ENCODE data around the gene AOAH.

DNA sequence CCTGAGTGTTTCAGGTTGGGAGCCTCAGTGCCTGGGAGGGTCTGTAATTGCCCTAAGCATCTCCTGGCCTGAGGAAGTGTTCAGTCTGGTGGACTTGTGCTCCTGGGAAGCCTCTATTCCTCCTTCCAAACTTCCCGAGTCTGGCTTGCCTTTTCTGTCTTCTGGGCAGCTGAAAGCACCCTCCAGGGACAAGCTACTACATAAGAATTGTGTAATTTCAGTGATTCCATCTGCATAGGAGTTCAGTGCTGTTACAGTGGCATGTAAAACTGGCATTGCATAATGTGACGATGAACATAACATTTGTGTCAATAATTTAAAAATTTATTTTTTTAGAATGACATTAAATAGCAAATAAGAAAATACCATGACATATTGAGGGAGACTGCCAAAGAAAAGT, 109.3 kb downstream of the AOAH start:
- TF ChIP-seq, protein P1, sequence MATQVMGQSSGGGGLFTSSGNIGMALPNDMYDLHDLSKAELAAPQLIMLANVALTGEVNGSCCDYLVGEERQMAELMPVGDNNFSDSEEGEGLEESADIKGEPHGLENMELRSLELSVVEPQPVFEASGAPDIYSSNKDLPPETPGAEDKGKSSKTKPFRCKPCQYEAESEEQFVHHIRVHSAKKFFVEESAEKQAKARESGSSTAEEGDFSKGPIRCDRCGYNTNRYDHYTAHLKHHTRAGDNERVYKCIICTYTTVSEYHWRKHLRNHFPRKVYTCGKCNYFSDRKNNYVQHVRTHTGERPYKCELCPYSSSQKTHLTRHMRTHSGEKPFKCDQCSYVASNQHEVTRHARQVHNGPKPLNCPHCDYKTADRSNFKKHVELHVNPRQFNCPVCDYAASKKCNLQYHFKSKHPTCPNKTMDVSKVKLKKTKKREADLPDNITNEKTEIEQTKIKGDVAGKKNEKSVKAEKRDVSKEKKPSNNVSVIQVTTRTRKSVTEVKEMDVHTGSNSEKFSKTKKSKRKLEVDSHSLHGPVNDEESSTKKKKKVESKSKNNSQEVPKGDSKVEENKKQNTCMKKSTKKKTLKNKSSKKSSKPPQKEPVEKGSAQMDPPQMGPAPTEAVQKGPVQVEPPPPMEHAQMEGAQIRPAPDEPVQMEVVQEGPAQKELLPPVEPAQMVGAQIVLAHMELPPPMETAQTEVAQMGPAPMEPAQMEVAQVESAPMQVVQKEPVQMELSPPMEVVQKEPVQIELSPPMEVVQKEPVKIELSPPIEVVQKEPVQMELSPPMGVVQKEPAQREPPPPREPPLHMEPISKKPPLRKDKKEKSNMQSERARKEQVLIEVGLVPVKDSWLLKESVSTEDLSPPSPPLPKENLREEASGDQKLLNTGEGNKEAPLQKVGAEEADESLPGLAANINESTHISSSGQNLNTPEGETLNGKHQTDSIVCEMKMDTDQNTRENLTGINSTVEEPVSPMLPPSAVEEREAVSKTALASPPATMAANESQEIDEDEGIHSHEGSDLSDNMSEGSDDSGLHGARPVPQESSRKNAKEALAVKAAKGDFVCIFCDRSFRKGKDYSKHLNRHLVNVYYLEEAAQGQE (IDR thresholded peaks at IDR 0.05; ENCODE audit: low read depth): no peak
- TF ChIP-seq MAX (IDR thresholded peaks at IDR 0.05): no peak
- TF ChIP-seq CEBPB (IDR thresholded peaks at IDR 0.05): no peak
- no peak for TF ChIP-seq TAF1 (IDR thresholded peaks at IDR 0.05; ENCODE audit: low read depth)
- no peak for TF ChIP-seq EP300 (IDR thresholded peaks at IDR 0.05; ENCODE audit: borderline replicate concordance)
- no peak for TF ChIP-seq YY1 (IDR thresholded peaks at IDR 0.05; ENCODE audit: low read depth)
- TF ChIP-seq ZBTB7A (IDR thresholded peaks at IDR 0.05; ENCODE audit: low read depth): no peak
- TF ChIP-seq NFIC (IDR thresholded peaks at IDR 0.05): no peak
- no peak for TF ChIP-seq FOXM1 (IDR thresholded peaks at IDR 0.05; ENCODE audit: borderline replicate concordance, low read depth)
- no peak for TF ChIP-seq RAD21 (IDR thresholded peaks at IDR 0.05; ENCODE audit: low read depth)
- no peak for TF ChIP-seq CREB1 (IDR thresholded peaks at IDR 0.05; ENCODE audit: low read depth)
- TF ChIP-seq EGR1 (IDR thresholded peaks at IDR 0.05): no peak
- TF ChIP-seq TEAD4 (IDR thresholded peaks at IDR 0.05): no peak

Measured in Ishikawa (cell line).